ENCODE measurements around the gene DAP. TPM values are rescaled to one million over a fixed set of nuclear protein-coding genes. Genes with fewer than 3 reads are reported as not detected.

DAP gene
- total RNA-seq, 4 donors from 2014 or later, result 47.8 to 57.3 (median 50.0) TPM

- DNase-seq (ENCODE audit: low spot score) (no peak), ATAC-seq (ENCODE audit: low FRiP score) (no peak)
- TF ChIP-seq, protein P1, sequence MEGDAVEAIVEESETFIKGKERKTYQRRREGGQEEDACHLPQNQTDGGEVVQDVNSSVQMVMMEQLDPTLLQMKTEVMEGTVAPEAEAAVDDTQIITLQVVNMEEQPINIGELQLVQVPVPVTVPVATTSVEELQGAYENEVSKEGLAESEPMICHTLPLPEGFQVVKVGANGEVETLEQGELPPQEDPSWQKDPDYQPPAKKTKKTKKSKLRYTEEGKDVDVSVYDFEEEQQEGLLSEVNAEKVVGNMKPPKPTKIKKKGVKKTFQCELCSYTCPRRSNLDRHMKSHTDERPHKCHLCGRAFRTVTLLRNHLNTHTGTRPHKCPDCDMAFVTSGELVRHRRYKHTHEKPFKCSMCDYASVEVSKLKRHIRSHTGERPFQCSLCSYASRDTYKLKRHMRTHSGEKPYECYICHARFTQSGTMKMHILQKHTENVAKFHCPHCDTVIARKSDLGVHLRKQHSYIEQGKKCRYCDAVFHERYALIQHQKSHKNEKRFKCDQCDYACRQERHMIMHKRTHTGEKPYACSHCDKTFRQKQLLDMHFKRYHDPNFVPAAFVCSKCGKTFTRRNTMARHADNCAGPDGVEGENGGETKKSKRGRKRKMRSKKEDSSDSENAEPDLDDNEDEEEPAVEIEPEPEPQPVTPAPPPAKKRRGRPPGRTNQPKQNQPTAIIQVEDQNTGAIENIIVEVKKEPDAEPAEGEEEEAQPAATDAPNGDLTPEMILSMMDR (IDR thresholded peaks at IDR 0.05), result no peak
These were observed 124.5 kb downstream of the DAP start for GRCh38 chr5:10636363-10637142.

- ATAC-seq (ENCODE audit: low FRiP score) (no peak), DNase-seq (ENCODE audit: low spot score) (no peak)
- TF ChIP-seq, protein P1 (IDR thresholded peaks at IDR 0.05), result no peak
These were observed 125.1 kb downstream of the DAP start for GRCh38 chr5:10635867-10636350.

DNA sequence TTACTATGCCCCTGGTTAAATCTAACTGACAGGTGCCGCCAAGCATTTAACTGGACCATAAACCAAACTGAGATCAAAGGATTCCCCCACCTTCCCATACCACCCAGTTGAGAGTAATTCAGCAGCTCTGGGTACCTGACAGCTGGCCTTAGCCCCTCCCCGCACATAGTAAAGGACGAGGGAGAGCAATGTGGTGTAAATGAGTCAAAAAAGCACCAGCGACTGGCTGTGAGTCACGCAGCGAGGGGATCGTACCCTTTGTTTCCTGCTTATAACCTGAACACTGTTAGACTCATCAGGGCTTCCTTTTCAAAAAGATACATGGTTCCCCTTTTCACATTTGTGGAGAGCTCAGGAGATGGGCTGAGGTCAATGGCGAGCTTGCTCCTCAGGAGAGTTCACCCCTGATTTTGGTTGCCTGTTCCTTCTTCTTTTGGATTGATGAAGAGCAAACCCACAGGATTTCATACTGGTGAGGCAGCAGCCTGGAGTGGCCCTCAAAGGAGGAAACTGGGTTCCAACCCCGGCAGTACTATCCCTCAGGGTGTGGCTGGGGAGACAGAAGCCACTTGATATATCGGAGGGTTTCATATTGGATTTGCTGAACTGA lies 125.7 kb downstream of the DAP start:
- peak; percentile 32 for ATAC-seq (ENCODE audit: low FRiP score)
- no peak for DNase-seq (ENCODE audit: low spot score)
- TF ChIP-seq, protein P1 (IDR thresholded peaks at IDR 0.05), result no peak

GRCh38 chr5:10634562-10634961 lies 126.5 kb downstream of the DAP start:
- TF ChIP-seq, protein P1 (IDR thresholded peaks at IDR 0.05), result no peak
- DNase-seq (ENCODE audit: low spot score) (no peak), ATAC-seq (ENCODE audit: low FRiP score) (no peak)

DNA sequence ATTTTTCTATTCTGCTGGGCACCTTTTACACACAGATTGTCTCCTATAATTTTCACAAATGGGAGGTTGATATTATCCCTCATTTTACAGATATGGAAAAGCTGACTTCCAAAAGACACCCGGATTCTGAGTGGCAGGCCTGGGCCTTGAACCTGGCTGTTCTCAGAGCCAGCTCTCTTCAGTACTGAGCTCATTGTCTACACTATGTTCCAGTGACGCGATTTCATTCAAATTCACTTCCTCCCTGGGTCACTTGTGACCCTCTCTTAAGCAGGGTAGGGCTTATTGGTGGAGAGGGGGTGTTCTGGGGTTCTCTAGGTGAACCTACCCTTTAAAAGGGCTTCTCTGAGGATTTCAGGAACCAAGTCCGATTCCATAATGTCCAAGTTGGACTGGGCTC lies 127.0 kb downstream of the DAP start:
- no peak for ATAC-seq (ENCODE audit: low FRiP score)
- DNase-seq (ENCODE audit: low spot score), result no peak
- TF ChIP-seq, protein P1 (IDR thresholded peaks at IDR 0.05), result no peak

- TF ChIP-seq, protein P1 (IDR thresholded peaks at IDR 0.05), result no peak
- DNase-seq (ENCODE audit: low spot score) (no peak), ATAC-seq (ENCODE audit: low FRiP score) (no peak)
These were observed 127.6 kb downstream of the DAP start for GRCh38 chr5:10633271-10634049.
